22Rv1 (cell line): ENCODE measurements around the gene MAP2K7.

ENCODE experiments used
- H3K27ac ChIP-seq: fragments of 450-650 bp; 2 replicates; pipeline ENCODE4 v1.5.1; 2017
- ZFX ChIP-seq: fragments of 450-650 bp; IDR thresholded peaks from 2 replicates; pipeline ENCODE4 v1.6.1; 2017; ENCODE audit warnings: antibody characterized with exemption, borderline replicate concordance
- TF ChIP-seq, protein P1 (sequence below): fragments of 450-650 bp; IDR thresholded peaks from 2 replicates; pipeline ENCODE4 v1.5.1; 2017; ENCODE audit warnings: mild to moderate bottlenecking

Gene MAP2K7

DNA sequence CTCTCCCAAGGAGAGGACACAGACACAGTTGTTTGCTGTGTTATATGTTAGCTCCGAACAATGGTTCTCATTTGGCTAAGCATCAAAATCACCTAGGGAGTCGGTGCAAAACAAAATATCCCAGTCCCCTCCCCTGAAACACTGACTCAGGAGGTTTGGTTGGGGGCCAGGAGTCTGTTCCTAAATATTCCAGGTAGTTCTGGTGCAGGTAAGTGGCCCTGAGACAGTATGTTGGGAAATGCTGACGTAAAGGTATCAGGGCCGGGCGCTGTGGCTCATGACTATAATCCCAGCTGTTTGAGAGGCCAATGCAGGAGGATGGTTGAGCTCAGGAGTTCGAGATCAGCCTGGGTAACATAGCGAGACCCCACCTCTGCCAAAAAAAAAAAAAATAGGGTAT, 2.3 kb upstream of the MAP2K7 start:
- H3K27ac ChIP-seq = peak overlapping the region; percentile 88; the same call in 1 of the 2 replicates
- TF ChIP-seq ZFX = no peak
- TF ChIP-seq, protein P1, sequence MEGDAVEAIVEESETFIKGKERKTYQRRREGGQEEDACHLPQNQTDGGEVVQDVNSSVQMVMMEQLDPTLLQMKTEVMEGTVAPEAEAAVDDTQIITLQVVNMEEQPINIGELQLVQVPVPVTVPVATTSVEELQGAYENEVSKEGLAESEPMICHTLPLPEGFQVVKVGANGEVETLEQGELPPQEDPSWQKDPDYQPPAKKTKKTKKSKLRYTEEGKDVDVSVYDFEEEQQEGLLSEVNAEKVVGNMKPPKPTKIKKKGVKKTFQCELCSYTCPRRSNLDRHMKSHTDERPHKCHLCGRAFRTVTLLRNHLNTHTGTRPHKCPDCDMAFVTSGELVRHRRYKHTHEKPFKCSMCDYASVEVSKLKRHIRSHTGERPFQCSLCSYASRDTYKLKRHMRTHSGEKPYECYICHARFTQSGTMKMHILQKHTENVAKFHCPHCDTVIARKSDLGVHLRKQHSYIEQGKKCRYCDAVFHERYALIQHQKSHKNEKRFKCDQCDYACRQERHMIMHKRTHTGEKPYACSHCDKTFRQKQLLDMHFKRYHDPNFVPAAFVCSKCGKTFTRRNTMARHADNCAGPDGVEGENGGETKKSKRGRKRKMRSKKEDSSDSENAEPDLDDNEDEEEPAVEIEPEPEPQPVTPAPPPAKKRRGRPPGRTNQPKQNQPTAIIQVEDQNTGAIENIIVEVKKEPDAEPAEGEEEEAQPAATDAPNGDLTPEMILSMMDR = no peak

GRCh38 chr19:7902796-7903243, 857 bp upstream of the MAP2K7 start:
- TF ChIP-seq, protein P1 = no peak
- TF ChIP-seq ZFX = no peak
- H3K27ac ChIP-seq = peak overlapping the region; percentile 88

DNA sequence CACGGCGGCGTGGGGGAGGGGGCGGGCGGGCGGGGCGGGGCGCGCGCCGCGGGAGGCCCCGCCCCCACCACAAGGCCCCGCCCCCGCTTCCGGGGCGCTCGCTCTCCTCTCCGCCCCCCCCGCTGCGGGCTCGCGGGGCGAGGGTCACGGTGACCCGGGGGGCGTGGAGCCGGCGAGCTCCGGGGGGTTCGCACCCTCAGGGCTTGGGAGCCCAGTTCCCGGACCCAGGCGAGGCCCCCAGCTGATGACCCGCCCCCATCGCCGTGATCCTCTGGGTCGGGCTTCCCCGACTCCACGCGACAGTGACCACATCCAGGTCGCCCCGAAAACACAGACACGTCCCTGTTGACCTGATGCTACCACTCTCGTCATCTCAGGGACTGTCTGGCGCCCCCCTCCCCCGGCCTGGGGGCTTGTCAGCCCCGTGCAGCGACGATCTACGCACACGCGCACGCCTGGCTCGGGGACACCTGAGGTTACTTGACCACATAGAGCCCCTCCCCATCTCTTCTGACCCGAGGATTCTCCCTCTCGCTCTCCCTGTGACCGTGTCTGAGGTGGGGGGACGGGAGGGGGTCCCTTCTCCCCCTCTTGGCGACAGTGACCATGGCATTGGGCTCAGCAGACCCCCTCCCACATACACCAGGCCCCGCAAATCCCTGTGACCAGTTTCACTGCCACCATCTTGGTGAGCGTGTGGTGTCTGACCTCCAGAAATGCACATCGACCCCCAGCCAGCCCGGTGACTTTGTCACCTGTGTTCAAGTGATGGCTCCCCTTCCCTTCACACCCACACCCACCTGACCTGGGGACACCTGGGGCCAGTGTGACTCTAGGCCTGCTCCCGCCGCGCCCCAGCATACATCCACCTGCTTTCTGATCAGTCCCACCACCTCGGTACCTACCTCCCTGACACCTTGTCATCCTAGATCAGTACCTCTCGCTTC, 670 bp downstream of the MAP2K7 start:
- peak overlapping the region; percentile 88 for H3K27ac ChIP-seq
- no peak for TF ChIP-seq ZFX

DNA sequence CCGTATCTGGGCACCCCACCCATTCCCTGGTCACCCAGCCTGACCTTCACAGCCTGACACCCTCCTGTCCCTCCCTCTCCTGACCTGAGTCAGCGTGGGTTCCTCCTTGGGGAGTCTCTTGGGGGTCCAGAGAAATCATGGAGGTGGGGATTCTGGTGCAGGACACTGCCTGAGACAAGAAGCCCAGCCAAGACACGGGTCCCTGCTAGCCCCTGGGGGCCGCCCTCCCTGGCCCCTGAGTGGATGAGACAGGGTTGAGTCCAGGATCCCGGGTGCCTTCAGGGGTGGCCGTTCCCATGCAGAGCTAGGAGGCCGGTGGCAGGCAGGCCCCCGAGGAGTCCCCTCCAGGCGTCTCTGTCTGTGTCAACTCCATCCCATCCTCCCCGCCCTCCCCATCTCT, 1.6 kb downstream of the MAP2K7 start:
- TF ChIP-seq ZFX = no peak
- TF ChIP-seq, protein P1 = no peak
- peak overlapping the region; percentile 88 for H3K27ac ChIP-seq

GRCh38 chr19:7905859-7906258, 2.2 kb downstream of the MAP2K7 start:
- TF ChIP-seq ZFX = no peak
- TF ChIP-seq, protein P1 = no peak

GRCh38 chr19:7907122-7907521, 3.4 kb downstream of the MAP2K7 start:
- TF ChIP-seq, protein P1 = no peak
- no peak for TF ChIP-seq ZFX
- no peak overlapping the region for H3K27ac ChIP-seq

More at GRCh38 chr19:7905859-7906258, 2.2 kb downstream of the MAP2K7 start:
- H3K27ac ChIP-seq = no peak overlapping the region

- no peak overlapping the region for H3K27ac ChIP-seq
- TF ChIP-seq ZFX = no peak
- TF ChIP-seq, protein P1 = no peak
Observed at GRCh38 chr19:7907544-7907943, 3.9 kb downstream of the MAP2K7 start.
